H9 (cell line): Measurements from ENCODE around the gene HOXD12. TPM values are rescaled to one million over a fixed set of nuclear protein-coding genes. Genes with fewer than 3 reads are reported as not detected.

Source experiments
- DNase-seq: peaks from one replicate; pipeline ENCODE4 v3.0.0-alpha.2; 2017
- H2AFZ ChIP-seq: one replicate; pipeline ENCODE4 v1.6.1; 2013; ENCODE audit warnings: mild to moderate bottlenecking, low read length, control low read depth, moderate library complexity
- H2AK5ac ChIP-seq: 2 replicates; pipeline ENCODE4 v1.6.1; 2013; ENCODE audit warnings: low read length, control low read depth, mixed read lengths; ENCODE audit not compliant: insufficient read length
- H2BK120ac ChIP-seq: one replicate; pipeline ENCODE4 v1.6.1; 2013; ENCODE audit warnings: low read depth, mild to moderate bottlenecking, low read length, control low read depth, inconsistent platforms; ENCODE audit not compliant: poor library complexity, severe bottlenecking
- H2BK12ac ChIP-seq: 2 replicates; pipeline ENCODE4 v1.6.1; 2013; ENCODE audit warnings: low read length, control low read depth, mixed read lengths, low read depth; ENCODE audit not compliant: insufficient read length
- H2BK15ac ChIP-seq: 2 replicates; pipeline ENCODE4 v1.6.1; 2013; ENCODE audit warnings: low read depth, low read length, control low read depth
- H2BK20ac ChIP-seq: one replicate; pipeline ENCODE4 v1.6.1; 2013; ENCODE audit warnings: low read depth, mild to moderate bottlenecking, low read length, control low read depth, inconsistent platforms; ENCODE audit not compliant: poor library complexity, severe bottlenecking
- H2BK5ac ChIP-seq: 2 replicates; pipeline ENCODE4 v1.6.1; 2013; ENCODE audit warnings: low read length, control low read depth, mixed read lengths; ENCODE audit not compliant: insufficient read length
- H3K14ac ChIP-seq: 2 replicates; pipeline ENCODE4 v1.6.1; 2013; ENCODE audit warnings: low read length, control low read depth; ENCODE audit not compliant: insufficient read depth
- H3K18ac ChIP-seq: 2 replicates; pipeline ENCODE4 v1.6.1; 2013; ENCODE audit warnings: low read depth, mild to moderate bottlenecking, mixed read lengths, low read length, control low read depth; ENCODE audit not compliant: insufficient read length
- H3K23ac ChIP-seq: 2 replicates; pipeline ENCODE4 v1.6.1; 2013; ENCODE audit warnings: low read length, control low read depth, mixed read lengths, low read depth; ENCODE audit not compliant: insufficient read length
- H3K23me2 ChIP-seq: 2 replicates; pipeline ENCODE4 v1.6.1; 2013; ENCODE audit warnings: low read depth, mild to moderate bottlenecking, mixed read lengths, low read length, control low read depth; ENCODE audit not compliant: insufficient read length, poor library complexity, severe bottlenecking
- H3K27ac ChIP-seq: 2 replicates; pipeline ENCODE4 v1.5.1; 2013; ENCODE audit warnings: low read length, control low read depth, mixed read lengths, low read depth; ENCODE audit not compliant: insufficient read length
- H3K27me3 ChIP-seq: 2 replicates; pipeline ENCODE4 v1.6.1; 2013; ENCODE audit warnings: low read length, control low read depth, inconsistent platforms; ENCODE audit not compliant: insufficient read depth
- H3K4ac ChIP-seq: 2 replicates; pipeline ENCODE4 v1.6.1; 2013; ENCODE audit warnings: low read depth, mild to moderate bottlenecking, control low read depth, inconsistent platforms, low read length, moderate library complexity
- H3K4me1 ChIP-seq: 2 replicates; pipeline ENCODE4 v1.6.1; 2013; ENCODE audit warnings: low read length, control low read depth, inconsistent platforms; ENCODE audit not compliant: insufficient read depth
- H3K4me2 ChIP-seq: 2 replicates; pipeline ENCODE4 v1.6.1; 2013; ENCODE audit warnings: low read length, control low read depth, mixed read lengths; ENCODE audit not compliant: insufficient read length, insufficient read depth
- H3K56ac ChIP-seq: 2 replicates; pipeline ENCODE4 v1.6.1; 2013; ENCODE audit warnings: low read depth, mild to moderate bottlenecking, mixed read lengths, low read length, control low read depth; ENCODE audit not compliant: insufficient read length
- H3K79me1 ChIP-seq: 2 replicates; pipeline ENCODE4 v1.6.1; 2013; ENCODE audit warnings: low read depth, mild to moderate bottlenecking, moderate library complexity, low read length, control low read depth, inconsistent platforms; ENCODE audit not compliant: insufficient read depth, poor library complexity, severe bottlenecking
- H3K79me2 ChIP-seq: 2 replicates; pipeline ENCODE4 v1.6.1; 2013; ENCODE audit warnings: low read length, control low read depth, inconsistent platforms; ENCODE audit not compliant: insufficient read depth
- H3K9ac ChIP-seq: 2 replicates; pipeline ENCODE4 v1.6.1; 2013; ENCODE audit warnings: low read length, control low read depth, mixed read lengths; ENCODE audit not compliant: insufficient read length; ENCODE audit errors: extremely low read depth
- H3K9me3 ChIP-seq: one replicate; pipeline ENCODE4 v1.6.1; 2013; ENCODE audit warnings: low read depth, low read length, inconsistent platforms; ENCODE audit not compliant: control insufficient read depth
- H3T11ph ChIP-seq: one replicate; pipeline ENCODE4 v1.6.1; 2013; ENCODE audit warnings: mild to moderate bottlenecking, low read length, control low read depth, inconsistent platforms
- H4K20me1 ChIP-seq: one replicate; pipeline ENCODE4 v1.6.1; 2013; ENCODE audit not compliant: control insufficient read depth, insufficient read length, insufficient read depth
- H4K5ac ChIP-seq: 2 replicates; pipeline ENCODE4 v1.6.1; 2013; ENCODE audit warnings: low read depth, mild to moderate bottlenecking, mixed read lengths, low read length, control low read depth; ENCODE audit not compliant: insufficient read length
- H4K8ac ChIP-seq: replicated peaks from 2 replicates; pipeline ENCODE4 v1.6.1; 2013; ENCODE audit warnings: low read length, control low read depth, mixed read lengths, low read depth; ENCODE audit not compliant: insufficient read length
- H4K91ac ChIP-seq: 2 replicates; pipeline ENCODE4 v1.6.1; 2013; ENCODE audit warnings: low read depth, mild to moderate bottlenecking, moderate library complexity, mixed read lengths, low read length, control low read depth; ENCODE audit not compliant: insufficient read length
- H3K27ac Mint-ChIP-seq, 3 experiments: 2 replicates in 2 of 3; 3 replicates in 1 of 3; pipeline ENCODE4 v1.8.0; 2020 to 2021; ENCODE audit warnings: mixed read lengths in 3 of 3, mild to moderate bottlenecking in 1 of 3, moderate library complexity in 1 of 3
- H3K27me3 Mint-ChIP-seq: 2 replicates; pipeline ENCODE4 v1.8.0; 2021; ENCODE audit warnings: low read depth, mild to moderate bottlenecking, moderate library complexity, mixed read lengths
- H3K36me3 Mint-ChIP-seq, 3 experiments: 2 replicates in 2 of 3; 3 replicates in 1 of 3; pipeline ENCODE4 v1.8.0; 2020 to 2021; ENCODE audit warnings: low read depth in 3 of 3, mixed read lengths in 3 of 3; ENCODE audit not compliant: insufficient read depth in 1 of 3
- H3K4me1 Mint-ChIP-seq, 2 experiments: 2 replicates each; pipeline ENCODE4 v1.8.0; 2020; ENCODE audit warnings: mixed read lengths in 2 of 2
- H3K4me3 Mint-ChIP-seq, 2 experiments: 2 replicates in 1 of 2; 3 replicates in 1 of 2; pipeline ENCODE4 v1.8.0; 2020 to 2021; ENCODE audit warnings: mild to moderate bottlenecking in 2 of 2, mixed read lengths in 2 of 2, moderate library complexity in 1 of 2
- H3K9me3 Mint-ChIP-seq, 2 experiments: 2 replicates in 1 of 2; 3 replicates in 1 of 2; pipeline ENCODE4 v1.8.0; 2020; ENCODE audit warnings: mild to moderate bottlenecking in 2 of 2, mixed read lengths in 2 of 2, moderate library complexity in 1 of 2
- WGBS: extraction: QIAGEN DNeasy Blood & Tissue Kit; methylation state at CpG from one replicate; pipeline ENCODE4 v1.1.7; 2013; ENCODE audit warnings: missing lambda C conversion rate, low lambda C conversion rate, mixed read lengths; ENCODE audit not compliant: insufficient read length; ENCODE audit errors: extremely low coverage; 5-methylcytosine and 5-hydroxymethylcytosine counted together
- total RNA-seq: library from RNA; stranded (reverse); gene quantifications from 2 replicates; pipeline ENCODE4 v1.2.1, GENCODE V29; 2021
- TF ChIP-seq, protein P1 (sequence below): fragments of 200-600 bp; sonication (generic); conservative IDR thresholded peaks from 3 replicates; pipeline ENCODE4 v1.8.0; 2021; ENCODE audit warnings: antibody characterized with exemption, mild to moderate bottlenecking

Gene HOXD12
- total RNA-seq, 1 experiment from 2014 or later: not detected

DNA sequence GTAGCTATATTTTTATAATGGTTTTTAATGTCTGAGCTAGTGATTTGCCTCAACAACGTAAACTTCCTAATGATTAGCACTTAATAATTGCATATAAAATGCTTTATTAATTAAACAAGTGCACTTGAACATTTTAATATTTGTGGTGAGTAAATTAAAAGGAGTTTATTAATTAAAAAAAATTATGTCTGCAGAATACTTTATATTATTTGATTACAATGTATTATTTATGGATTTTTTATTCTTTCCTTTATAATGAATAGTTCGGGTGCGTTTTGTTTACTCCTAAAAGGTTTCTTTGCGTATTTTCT is 32.2 kb downstream of the HOXD12 start:
- Histone ChIP-seq H4K5ac (no peak overlapping the region), H2BK15ac (no peak overlapping the region), H3K14ac (no peak overlapping the region), H3K18ac (no peak overlapping the region), H3K27me3 (peaks cover 90% of the 10 kb centered on the region), H3K9me3 (no peaks in the 10 kb centered on the region), H2BK12ac (no peak overlapping the region), H3K9ac (no peak overlapping the region), H4K8ac (no peak overlapping the region), H4K91ac (no peak overlapping the region), H3K56ac (no peak overlapping the region), H3K79me2 (no peaks in the 10 kb centered on the region), H3K23me2 (peaks cover 8% of the 10 kb centered on the region), H2AK5ac (no peak overlapping the region), H2BK120ac (no peak overlapping the region), H2AFZ (no peak overlapping the region), H4K20me1 (no peaks in the 10 kb centered on the region), H3K4ac (no peak overlapping the region), H2BK5ac (no peak overlapping the region), H3K4me2 (no peak overlapping the region), H3K4me1 (no peaks in the 10 kb centered on the region; the same call in 1 of the 2 replicates), H3T11ph (no peak overlapping the region), H3K27ac (no peak overlapping the region), H2BK20ac (no peak overlapping the region), H3K79me1 (no peaks in the 10 kb centered on the region), H3K23ac (no peak overlapping the region)
- TF ChIP-seq, protein P1, sequence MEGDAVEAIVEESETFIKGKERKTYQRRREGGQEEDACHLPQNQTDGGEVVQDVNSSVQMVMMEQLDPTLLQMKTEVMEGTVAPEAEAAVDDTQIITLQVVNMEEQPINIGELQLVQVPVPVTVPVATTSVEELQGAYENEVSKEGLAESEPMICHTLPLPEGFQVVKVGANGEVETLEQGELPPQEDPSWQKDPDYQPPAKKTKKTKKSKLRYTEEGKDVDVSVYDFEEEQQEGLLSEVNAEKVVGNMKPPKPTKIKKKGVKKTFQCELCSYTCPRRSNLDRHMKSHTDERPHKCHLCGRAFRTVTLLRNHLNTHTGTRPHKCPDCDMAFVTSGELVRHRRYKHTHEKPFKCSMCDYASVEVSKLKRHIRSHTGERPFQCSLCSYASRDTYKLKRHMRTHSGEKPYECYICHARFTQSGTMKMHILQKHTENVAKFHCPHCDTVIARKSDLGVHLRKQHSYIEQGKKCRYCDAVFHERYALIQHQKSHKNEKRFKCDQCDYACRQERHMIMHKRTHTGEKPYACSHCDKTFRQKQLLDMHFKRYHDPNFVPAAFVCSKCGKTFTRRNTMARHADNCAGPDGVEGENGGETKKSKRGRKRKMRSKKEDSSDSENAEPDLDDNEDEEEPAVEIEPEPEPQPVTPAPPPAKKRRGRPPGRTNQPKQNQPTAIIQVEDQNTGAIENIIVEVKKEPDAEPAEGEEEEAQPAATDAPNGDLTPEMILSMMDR: no peak
- no peak for DNase-seq
- Mint-ChIP-seq H3K27me3 (peaks cover 98% of the 10 kb centered on the region), H3K4me1 (peaks cover 15 to 21% of the 10 kb centered on the region in 2 experiments), H3K9me3 (peaks cover 4 to 13% of the 10 kb centered on the region in 2 experiments; a peak in 4 of 5 replicates), H3K4me3 (no peak overlapping the region), H3K27ac (no peak overlapping the region), H3K36me3 (no peaks in the 10 kb centered on the region; a peak in 1 of 7 replicates)
- WGBS: no CpG with 5 or more reads among the region's 4 CpGs
